Lower leg skin (tissue), 3 donors: ENCODE measurements around the gene NEDD8.

Source experiments
- CTCF ChIP-seq, 3 donors: fragments of 450-650 bp; IDR thresholded peaks; one replicate each; pipeline ENCODE4 v1.5.1; 2016; ENCODE audit warnings: antibody characterized with exemption in 3 of 3, mild to moderate bottlenecking in 3 of 3, moderate library complexity in 2 of 3
- POLR2A ChIP-seq, 2 donors: fragments of 450-650 bp; IDR thresholded peaks; one replicate each; pipeline ENCODE4 v1.6.1; 2016 to 2017; ENCODE audit warnings: antibody characterized with exemption in 2 of 2, mild to moderate bottlenecking in 1 of 2, moderate library complexity in 1 of 2

- TF ChIP-seq CTCF (IDR thresholded peaks at IDR 0.05), result no peak
- TF ChIP-seq POLR2A (IDR thresholded peaks at IDR 0.05), result no peak
These were observed 17.3 kb upstream of the NEDD8 start for GRCh38 chr14:24249230-24250021.
